Measurements from ENCODE around the gene SGCA. TPM values are rescaled to one million over a fixed set of nuclear protein-coding genes. Genes with fewer than 3 reads are reported as not detected.
A peak's percentile ranks its signal among the peaks of the same experiment; 100 is the strongest.

Gene SGCA
- total and polyA plus RNA-seq, 5 donors from 2014 or later, result not detected

DNA sequence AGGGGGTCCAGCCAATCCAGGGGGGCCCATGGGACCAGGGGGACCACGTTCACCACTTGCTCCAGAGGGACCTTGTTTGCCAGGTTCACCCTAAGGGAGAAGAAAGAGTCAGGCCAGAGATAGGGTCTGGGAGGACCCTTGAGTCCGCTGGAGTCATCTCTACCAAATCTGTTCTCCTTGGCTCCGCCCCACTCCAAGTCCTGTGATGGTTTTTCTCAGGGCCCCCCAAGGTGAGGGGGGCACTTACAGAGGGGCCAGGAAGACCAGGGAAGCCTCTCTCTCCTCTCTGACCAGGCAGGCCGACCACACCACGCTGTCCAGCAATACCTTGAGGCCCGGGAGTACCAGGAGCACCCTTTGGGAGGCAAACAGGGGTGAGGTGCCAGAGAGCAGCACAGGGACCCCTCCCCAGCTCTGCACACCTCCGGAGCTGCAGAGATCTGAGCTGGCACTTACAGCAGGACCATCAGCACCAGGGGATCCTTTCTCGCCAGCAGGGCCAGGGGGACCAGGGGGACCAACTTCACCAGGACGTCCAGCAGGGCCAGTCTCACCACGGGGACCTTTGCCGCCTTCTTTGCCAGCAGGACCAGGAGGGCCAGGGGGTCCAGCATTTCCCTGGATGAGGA lies 23.2 kb downstream of the SGCA start:
- Histone ChIP-seq H3K27ac (ENCODE audit: insufficient read depth, low read length, poor library complexity, severe bottlenecking) (no peak overlapping the region), H3K9me3 (ENCODE audit: control insufficient read depth in 2 of 2, low read length in 2 of 2) (no peaks in the 10 kb centered on the region), H3K36me3 (ENCODE audit: control insufficient read depth, insufficient read depth, low read length) (no peaks in the 10 kb centered on the region), H3K27me3 (ENCODE audit: control insufficient read depth, insufficient read depth, low read length) (no peaks in the 10 kb centered on the region), H3K4me1 (ENCODE audit: control insufficient read depth, insufficient read depth, low read length, poor library complexity, severe bottlenecking) (no peaks in the 10 kb centered on the region), H3K4me3 (ENCODE audit: low read depth, low read length) (no peak overlapping the region)
- ATAC-seq (ENCODE audit: low read depth in 2 of 2), result no peak
- H3K27me3 Mint-ChIP-seq, result peaks cover 3% of the 10 kb centered on the region
- H3K9me3 Mint-ChIP-seq, result no peaks in the 10 kb centered on the region
- H3K4me3 Mint-ChIP-seq, result no peak overlapping the region
- H3K4me1 Mint-ChIP-seq, result peaks cover 0 to 4% (median under 1%) of the 10 kb centered on the region in 4 donors
- H3K36me3 Mint-ChIP-seq, result no peaks in the 10 kb centered on the region
- DNase-seq, result no peak
- no peak overlapping the region for H3K27ac Mint-ChIP-seq

DNA sequence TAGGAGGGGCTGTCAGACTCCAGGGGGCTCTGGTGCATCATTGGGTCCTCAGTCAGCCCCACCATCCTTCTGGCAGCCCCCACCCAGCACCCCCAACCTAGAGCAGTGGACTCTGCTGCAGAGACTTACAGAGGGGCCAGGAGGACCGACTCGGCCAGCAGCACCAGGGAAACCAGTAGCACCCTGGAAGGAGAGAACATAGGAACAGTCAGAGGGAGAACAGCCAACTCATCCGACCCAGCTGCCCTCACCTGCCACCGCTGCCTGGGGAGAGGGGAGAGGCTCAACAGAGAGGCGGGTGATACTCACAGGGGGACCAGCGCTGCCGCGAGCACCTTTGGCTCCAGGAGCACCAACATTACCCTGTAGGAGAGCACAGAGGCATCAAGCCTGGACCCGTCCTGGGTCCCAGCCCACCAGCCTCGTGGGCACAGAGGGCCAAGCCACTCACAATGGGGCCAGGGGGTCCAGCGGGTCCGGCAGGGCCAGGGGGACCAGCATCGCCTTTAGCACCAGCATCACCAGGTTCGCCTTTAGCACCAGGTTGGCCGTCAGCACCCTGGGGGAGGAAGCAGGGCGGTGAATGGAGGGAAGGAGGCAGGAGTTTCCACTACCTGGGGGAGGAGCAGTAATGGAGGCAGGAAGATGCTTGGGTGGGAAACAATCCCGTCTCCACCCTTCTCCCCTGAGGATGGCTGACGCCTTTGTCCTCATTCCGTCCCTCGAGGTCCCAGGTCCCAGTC lies 23.9 kb downstream of the SGCA start:
- no peaks in the 10 kb centered on the region for H3K4me1 ChIP-seq (ENCODE audit: control insufficient read depth, insufficient read depth, low read length, poor library complexity, severe bottlenecking)
- Mint-ChIP-seq H3K4me1 (no peaks in the 10 kb centered on the region), H3K27me3 (no peaks in the 10 kb centered on the region), H3K9me3 (no peaks in the 10 kb centered on the region), H3K36me3 (no peaks in the 10 kb centered on the region), H3K4me3 (no peak overlapping the region), H3K27ac (no peak overlapping the region)
- no peak overlapping the region for H3K27ac ChIP-seq (ENCODE audit: insufficient read depth, low read length, poor library complexity, severe bottlenecking)
- H3K4me3 ChIP-seq (ENCODE audit: low read depth, low read length), result no peak overlapping the region
- H3K36me3 ChIP-seq (ENCODE audit: control insufficient read depth, insufficient read depth, low read length), result no peaks in the 10 kb centered on the region
- no peaks in the 10 kb centered on the region for H3K9me3 ChIP-seq (ENCODE audit: control insufficient read depth in 2 of 2, low read length in 2 of 2)
- ATAC-seq (ENCODE audit: low read depth in 2 of 2) (no peak), DNase-seq (no peak)
- no peaks in the 10 kb centered on the region for H3K27me3 ChIP-seq (ENCODE audit: control insufficient read depth, insufficient read depth, low read length)

DNA sequence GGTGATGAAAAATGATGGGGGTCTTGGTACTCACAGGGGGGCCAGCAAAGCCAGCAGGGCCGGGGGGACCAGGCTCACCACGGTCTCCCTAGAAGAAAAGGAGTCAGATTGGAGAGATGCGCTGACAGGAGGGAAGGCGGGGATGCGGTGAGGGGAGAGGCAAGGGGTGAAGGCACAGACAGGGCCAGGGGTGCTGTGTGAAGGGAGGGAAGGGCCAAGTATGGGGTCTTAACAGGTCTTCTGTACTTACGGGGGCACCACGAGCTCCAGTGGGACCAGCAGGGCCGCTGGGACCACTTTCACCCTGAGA lies 24.4 kb downstream of the SGCA start:
- ATAC-seq (ENCODE audit: low read depth in 2 of 2) (no peak), DNase-seq (no peak)
- Histone ChIP-seq H3K4me3 (ENCODE audit: low read depth, low read length) (no peak overlapping the region), H3K4me1 (ENCODE audit: control insufficient read depth, insufficient read depth, low read length, poor library complexity, severe bottlenecking) (no peaks in the 10 kb centered on the region), H3K9me3 (ENCODE audit: control insufficient read depth in 2 of 2, low read length in 2 of 2) (no peaks in the 10 kb centered on the region), H3K27me3 (ENCODE audit: control insufficient read depth, insufficient read depth, low read length) (no peaks in the 10 kb centered on the region), H3K36me3 (ENCODE audit: control insufficient read depth, insufficient read depth, low read length) (no peaks in the 10 kb centered on the region), H3K27ac (ENCODE audit: insufficient read depth, low read length, poor library complexity, severe bottlenecking) (no peak overlapping the region)
- peak overlapping the region in 1 of 3 donors; percentile 32 for H3K27ac Mint-ChIP-seq
- H3K4me3 Mint-ChIP-seq, result no peak overlapping the region
- no peaks in the 10 kb centered on the region for H3K36me3 Mint-ChIP-seq
- no peaks in the 10 kb centered on the region for H3K9me3 Mint-ChIP-seq
- no peaks in the 10 kb centered on the region for H3K4me1 Mint-ChIP-seq
- H3K27me3 Mint-ChIP-seq, result peaks cover 3% of the 10 kb centered on the region

DNA sequence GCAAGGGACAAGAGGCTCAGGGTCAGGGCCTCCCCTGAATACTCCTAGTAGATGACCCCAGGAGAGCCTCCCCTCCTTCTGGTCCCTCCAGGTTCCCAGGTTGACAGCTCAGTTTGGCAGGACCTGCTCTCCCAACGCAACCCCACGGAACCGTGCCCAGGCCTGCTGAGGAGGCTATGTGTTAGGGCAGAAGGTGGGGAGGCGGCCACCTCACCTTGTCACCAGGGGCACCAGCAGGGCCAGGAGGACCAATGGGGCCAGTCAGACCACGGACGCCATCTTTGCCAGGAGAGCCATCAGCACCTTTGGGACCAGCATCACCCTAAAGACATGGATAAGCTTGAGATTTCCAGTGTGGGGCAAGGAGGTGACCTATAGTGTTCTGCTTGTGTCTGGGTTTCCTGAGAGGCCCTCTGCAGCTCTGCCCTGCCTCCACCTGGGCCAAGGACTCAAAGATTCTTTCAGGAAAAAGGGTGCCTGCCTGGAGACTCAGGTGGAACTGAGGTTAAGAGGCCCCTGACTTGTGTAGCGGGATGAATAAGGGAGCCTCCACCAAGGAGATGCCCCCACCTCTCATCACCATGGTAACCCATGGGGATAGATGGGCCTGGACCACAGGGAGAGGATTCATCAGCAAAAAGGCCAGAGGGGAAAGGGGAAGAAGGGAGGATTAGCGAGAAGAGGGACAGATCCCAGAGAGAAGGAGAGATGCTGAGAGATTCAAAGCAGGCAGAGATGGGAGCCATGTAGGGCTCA lies 25.0 kb downstream of the SGCA start:
- no peaks in the 10 kb centered on the region for H3K4me1 ChIP-seq (ENCODE audit: control insufficient read depth, insufficient read depth, low read length, poor library complexity, severe bottlenecking)
- no peaks in the 10 kb centered on the region for H3K27me3 ChIP-seq (ENCODE audit: control insufficient read depth, insufficient read depth, low read length)
- no peak overlapping the region for H3K27ac ChIP-seq (ENCODE audit: insufficient read depth, low read length, poor library complexity, severe bottlenecking)
- no peak overlapping the region for H3K4me3 Mint-ChIP-seq
- H3K4me3 ChIP-seq (ENCODE audit: low read depth, low read length), result no peak overlapping the region
- H3K36me3 ChIP-seq (ENCODE audit: control insufficient read depth, insufficient read depth, low read length), result no peaks in the 10 kb centered on the region
- no peaks in the 10 kb centered on the region for H3K9me3 Mint-ChIP-seq
- no peaks in the 10 kb centered on the region for H3K4me1 Mint-ChIP-seq
- peaks cover 6% of the 10 kb centered on the region for H3K27me3 Mint-ChIP-seq
- H3K36me3 Mint-ChIP-seq, result no peaks in the 10 kb centered on the region
- no peak for ATAC-seq (ENCODE audit: low read depth in 2 of 2)
- no peak overlapping the region for H3K27ac Mint-ChIP-seq
- no peaks in the 10 kb centered on the region for H3K9me3 ChIP-seq (ENCODE audit: control insufficient read depth in 2 of 2, low read length in 2 of 2)
- DNase-seq, result no peak

DNA sequence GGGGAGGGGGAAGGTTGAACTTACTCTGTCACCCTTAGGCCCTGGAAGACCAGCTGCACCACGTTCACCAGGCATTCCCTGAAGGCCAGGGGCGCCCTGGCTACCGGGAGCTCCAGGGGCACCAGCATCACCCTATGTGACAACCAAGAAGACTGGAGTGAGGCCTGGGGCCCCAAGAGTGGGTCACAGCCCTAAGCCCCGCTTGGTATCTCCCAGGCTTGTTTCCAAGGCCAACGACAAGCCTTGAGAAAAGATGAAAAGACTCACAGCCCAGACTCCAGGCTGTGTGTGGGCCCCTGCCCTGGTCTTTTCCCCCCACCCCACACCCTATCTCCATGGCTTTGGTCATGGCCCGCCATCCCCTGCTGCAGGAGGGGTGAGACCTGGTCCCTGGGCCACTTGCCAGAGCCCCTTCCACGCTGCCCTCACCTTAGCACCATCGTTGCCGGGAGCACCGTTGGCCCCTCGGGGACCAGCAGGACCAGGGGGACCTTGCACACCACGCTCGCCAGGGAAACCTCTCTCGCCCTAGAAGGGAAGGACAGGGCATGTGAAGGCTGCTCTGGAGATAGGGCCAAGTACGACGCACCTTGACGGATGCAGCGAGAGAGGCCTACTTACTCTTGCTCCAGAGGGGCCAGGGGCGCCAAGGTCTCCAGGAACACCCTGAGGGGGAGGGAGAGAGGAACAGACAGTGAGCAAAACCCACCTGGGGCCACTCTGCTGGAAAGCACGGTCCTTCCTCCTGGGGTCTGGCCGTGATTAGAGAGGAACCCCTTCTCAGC lies 25.7 kb downstream of the SGCA start:
- Mint-ChIP-seq H3K4me3 (no peak overlapping the region), H3K27ac (no peak overlapping the region), H3K9me3 (no peaks in the 10 kb centered on the region), H3K4me1 (no peaks in the 10 kb centered on the region), H3K36me3 (no peaks in the 10 kb centered on the region), H3K27me3 (peaks cover 6% of the 10 kb centered on the region)
- Histone ChIP-seq H3K9me3 (ENCODE audit: control insufficient read depth in 2 of 2, low read length in 2 of 2) (no peaks in the 10 kb centered on the region), H3K4me1 (ENCODE audit: control insufficient read depth, insufficient read depth, low read length, poor library complexity, severe bottlenecking) (no peaks in the 10 kb centered on the region), H3K27me3 (ENCODE audit: control insufficient read depth, insufficient read depth, low read length) (no peaks in the 10 kb centered on the region), H3K36me3 (ENCODE audit: control insufficient read depth, insufficient read depth, low read length) (no peaks in the 10 kb centered on the region), H3K27ac (ENCODE audit: insufficient read depth, low read length, poor library complexity, severe bottlenecking) (no peak overlapping the region), H3K4me3 (ENCODE audit: low read depth, low read length) (no peak overlapping the region)
- ATAC-seq (ENCODE audit: low read depth in 2 of 2), result no peak
- DNase-seq, result no peak

DNA sequence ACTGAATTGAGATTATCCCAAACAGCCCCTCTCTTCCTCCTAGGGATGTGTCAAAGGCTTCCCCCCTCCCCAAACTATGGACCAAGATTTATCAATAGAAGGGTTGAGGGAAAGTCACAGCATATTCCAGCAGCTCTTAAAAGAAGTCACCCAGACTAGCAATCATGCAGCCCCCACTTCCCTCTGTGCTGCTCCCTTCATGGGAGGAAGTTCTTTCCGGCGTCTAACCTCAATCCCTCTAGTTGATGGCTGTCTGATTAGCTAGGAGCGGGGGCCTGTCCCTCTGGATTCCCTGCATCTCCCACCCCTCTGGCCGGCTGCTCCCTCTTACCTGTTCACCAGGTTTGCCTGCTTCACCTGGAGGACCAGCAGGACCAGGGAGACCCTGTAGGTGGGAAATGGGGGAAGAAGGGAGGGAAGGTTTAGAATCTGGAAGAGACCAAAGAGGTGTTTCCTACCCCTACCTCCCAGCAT lies 26.4 kb downstream of the SGCA start:
- no peak overlapping the region for H3K4me3 ChIP-seq (ENCODE audit: low read depth, low read length)
- H3K4me3 Mint-ChIP-seq, result no peak overlapping the region
- peaks cover 7% of the 10 kb centered on the region for H3K27me3 Mint-ChIP-seq
- no peak for ATAC-seq (ENCODE audit: low read depth in 2 of 2)
- no peaks in the 10 kb centered on the region for H3K9me3 Mint-ChIP-seq
- H3K9me3 ChIP-seq (ENCODE audit: control insufficient read depth in 2 of 2, low read length in 2 of 2), result no peaks in the 10 kb centered on the region
- no peaks in the 10 kb centered on the region for H3K36me3 Mint-ChIP-seq
- no peaks in the 10 kb centered on the region for H3K36me3 ChIP-seq (ENCODE audit: control insufficient read depth, insufficient read depth, low read length)
- no peaks in the 10 kb centered on the region for H3K4me1 Mint-ChIP-seq
- H3K4me1 ChIP-seq (ENCODE audit: control insufficient read depth, insufficient read depth, low read length, poor library complexity, severe bottlenecking), result no peaks in the 10 kb centered on the region
- H3K27ac Mint-ChIP-seq, result no peak overlapping the region
- no peak for DNase-seq
- H3K27me3 ChIP-seq (ENCODE audit: control insufficient read depth, insufficient read depth, low read length), result no peaks in the 10 kb centered on the region
- H3K27ac ChIP-seq (ENCODE audit: insufficient read depth, low read length, poor library complexity, severe bottlenecking), result no peak overlapping the region

DNA sequence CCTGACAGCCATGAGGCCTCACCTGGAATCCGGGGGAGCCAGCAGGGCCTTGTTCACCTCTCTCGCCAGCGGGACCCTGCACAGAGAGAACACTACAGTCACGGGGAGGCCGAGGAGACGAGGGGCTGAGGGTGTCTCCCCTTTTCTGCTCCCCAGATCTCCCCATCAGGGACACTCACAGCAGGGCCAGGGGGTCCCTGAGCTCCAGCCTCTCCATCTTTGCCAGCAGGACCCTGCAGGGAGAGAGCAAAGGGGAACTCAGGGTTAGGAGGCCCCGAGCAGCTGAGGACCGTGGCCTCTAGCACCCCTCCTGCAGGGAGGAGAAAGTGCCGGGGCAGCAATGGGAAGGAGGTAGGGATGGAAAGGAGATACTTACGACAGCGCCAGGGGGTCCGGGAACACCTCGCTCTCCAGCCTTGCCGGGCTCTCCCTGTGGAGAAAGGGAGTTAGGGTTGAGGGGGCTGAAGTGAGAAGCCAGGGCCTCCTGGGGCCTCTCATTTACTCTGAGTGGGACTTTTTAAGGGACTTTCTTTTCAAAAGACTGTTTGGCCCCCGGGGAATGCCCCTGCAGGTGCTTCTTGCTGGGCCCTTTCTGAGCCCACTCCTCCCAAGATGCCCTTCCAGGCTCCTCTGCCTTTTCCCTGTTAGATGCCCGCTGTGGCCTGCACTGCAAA lies 26.9 kb downstream of the SGCA start:
- Histone ChIP-seq H3K4me1 (ENCODE audit: control insufficient read depth, insufficient read depth, low read length, poor library complexity, severe bottlenecking) (no peaks in the 10 kb centered on the region), H3K27ac (ENCODE audit: insufficient read depth, low read length, poor library complexity, severe bottlenecking) (no peak overlapping the region), H3K4me3 (ENCODE audit: low read depth, low read length) (no peak overlapping the region), H3K27me3 (ENCODE audit: control insufficient read depth, insufficient read depth, low read length) (no peaks in the 10 kb centered on the region), H3K9me3 (ENCODE audit: control insufficient read depth in 2 of 2, low read length in 2 of 2) (no peaks in the 10 kb centered on the region), H3K36me3 (ENCODE audit: control insufficient read depth, insufficient read depth, low read length) (no peaks in the 10 kb centered on the region)
- Mint-ChIP-seq H3K4me3 (no peak overlapping the region), H3K27ac (peak overlapping the region in 1 of 3 donors; percentile 59), H3K9me3 (no peaks in the 10 kb centered on the region), H3K27me3 (peaks cover 12% of the 10 kb centered on the region), H3K36me3 (no peaks in the 10 kb centered on the region), H3K4me1 (no peaks in the 10 kb centered on the region)
- DNase-seq (no peak), ATAC-seq (ENCODE audit: low read depth in 2 of 2) (no peak)

Measured in CD4-positive, CD25-positive, alpha-beta regulatory T cell (primary cell).